GM12875 (cell line): ENCODE results near the gene PHETA1.
"Not testable (repeated sequence)": the region's sequence is repeated elsewhere in the genome, so short reads cannot be mapped to it uniquely, and the experiment has no call there.

Experiments used
- H3K4me3 ChIP-seq: one replicate; pipeline ENCODE4 v1.5.1; 2011; ENCODE audit warnings: low read depth, low read length, control low read depth
- TF ChIP-seq, protein P1 (sequence below): IDR thresholded peaks from 2 replicates; pipeline ENCODE4 v1.5.1; 2011; ENCODE audit warnings: low read depth, mild to moderate bottlenecking, control low read depth, inconsistent platforms, low read length, moderate library complexity, borderline replicate concordance; ENCODE audit not compliant: insufficient read depth

The PHETA1 gene

DNA sequence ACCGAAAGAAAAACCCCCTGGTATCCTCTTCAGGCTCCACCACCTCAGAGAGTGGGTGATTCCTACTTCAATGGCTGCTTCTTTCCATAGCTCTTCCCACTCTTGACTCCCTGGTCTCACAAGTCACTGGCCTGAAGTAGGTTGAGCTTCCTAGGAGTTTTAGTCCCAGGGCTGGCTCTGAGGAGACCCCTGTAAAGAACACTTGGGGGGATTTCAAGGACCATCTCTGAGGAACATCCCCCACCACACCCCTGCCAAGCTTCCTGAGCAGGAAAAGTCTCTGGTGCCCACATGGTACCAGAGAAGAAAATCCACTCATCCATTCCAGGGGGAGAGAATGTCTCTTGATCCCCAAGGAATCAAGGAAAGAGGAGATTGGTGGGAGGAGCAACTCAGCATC lies 25.7 kb downstream of the PHETA1 start:
- H3K4me3 ChIP-seq: no peak overlapping the region
- TF ChIP-seq, protein P1, sequence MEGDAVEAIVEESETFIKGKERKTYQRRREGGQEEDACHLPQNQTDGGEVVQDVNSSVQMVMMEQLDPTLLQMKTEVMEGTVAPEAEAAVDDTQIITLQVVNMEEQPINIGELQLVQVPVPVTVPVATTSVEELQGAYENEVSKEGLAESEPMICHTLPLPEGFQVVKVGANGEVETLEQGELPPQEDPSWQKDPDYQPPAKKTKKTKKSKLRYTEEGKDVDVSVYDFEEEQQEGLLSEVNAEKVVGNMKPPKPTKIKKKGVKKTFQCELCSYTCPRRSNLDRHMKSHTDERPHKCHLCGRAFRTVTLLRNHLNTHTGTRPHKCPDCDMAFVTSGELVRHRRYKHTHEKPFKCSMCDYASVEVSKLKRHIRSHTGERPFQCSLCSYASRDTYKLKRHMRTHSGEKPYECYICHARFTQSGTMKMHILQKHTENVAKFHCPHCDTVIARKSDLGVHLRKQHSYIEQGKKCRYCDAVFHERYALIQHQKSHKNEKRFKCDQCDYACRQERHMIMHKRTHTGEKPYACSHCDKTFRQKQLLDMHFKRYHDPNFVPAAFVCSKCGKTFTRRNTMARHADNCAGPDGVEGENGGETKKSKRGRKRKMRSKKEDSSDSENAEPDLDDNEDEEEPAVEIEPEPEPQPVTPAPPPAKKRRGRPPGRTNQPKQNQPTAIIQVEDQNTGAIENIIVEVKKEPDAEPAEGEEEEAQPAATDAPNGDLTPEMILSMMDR: no peak

DNA sequence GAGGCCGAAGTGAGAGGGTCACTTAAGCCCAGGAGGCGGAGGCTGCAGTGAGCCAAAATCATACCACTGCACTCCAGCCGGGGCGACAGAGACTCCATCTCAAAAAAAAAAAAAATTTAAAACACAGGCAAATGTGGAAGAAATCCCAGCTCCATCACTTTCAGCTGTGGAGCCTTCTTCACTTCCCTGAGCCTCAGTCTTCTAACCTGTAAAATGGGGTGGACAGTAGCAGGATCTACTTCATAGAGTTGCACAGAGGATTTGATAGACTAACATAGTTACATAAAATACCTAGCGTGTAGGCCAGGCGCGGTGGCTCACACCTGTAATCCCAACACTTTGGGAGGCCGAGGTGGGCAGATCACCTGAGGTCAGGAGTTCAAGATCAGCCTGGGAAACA lies 26.5 kb downstream of the PHETA1 start:
- no peak overlapping the region for H3K4me3 ChIP-seq
- TF ChIP-seq, protein P1: no peak

GRCh38 chr12:111341426-111342065 lies 27.3 kb downstream of the PHETA1 start:
- no peak overlapping the region for H3K4me3 ChIP-seq
- TF ChIP-seq, protein P1: no peak

DNA sequence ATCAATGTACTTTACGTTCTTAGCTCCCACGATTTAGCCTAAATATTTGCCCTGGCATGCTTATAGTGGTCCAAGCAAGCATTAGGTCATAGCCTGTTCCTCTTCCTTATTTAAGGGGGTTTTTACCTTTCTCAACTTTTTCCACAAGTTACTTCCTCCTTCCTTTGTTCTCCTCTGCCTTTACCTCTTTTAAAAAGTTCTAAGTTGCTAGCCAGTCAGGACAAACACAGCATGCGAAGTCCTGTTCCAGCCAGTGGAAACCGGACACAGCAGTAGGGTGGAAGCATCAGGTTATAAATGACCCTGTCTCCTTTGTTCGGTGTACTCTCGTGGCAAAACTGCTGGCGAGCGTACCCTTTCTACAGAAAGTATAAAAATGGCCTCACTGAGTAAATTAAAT lies 28.2 kb downstream of the PHETA1 start:
- not testable (repeated sequence) for H3K4me3 ChIP-seq

DNA sequence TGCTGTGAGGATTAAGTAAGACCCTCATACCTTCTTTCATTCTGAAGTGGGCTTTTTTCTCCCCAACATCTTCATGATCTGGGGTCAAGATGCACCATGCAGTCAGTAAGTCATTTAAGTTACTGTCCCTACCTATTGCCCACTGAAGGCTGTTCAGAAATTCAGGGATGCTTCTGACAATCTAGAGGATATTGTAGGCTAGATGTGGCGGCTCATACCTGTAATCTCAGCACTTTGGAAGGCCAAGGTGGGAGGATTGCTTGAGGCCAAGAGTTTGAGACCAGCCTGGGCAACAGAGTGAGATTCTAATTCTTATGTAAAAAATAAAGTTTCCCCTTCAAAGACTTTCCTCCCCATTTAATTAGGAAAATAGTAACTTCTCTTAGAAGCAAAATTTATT lies 28.7 kb downstream of the PHETA1 start:
- TF ChIP-seq, protein P1: no peak
- H3K4me3 ChIP-seq: no peak overlapping the region

GRCh38 chr12:111339321-111339938 lies 29.5 kb downstream of the PHETA1 start:
- TF ChIP-seq, protein P1: no peak
- H3K4me3 ChIP-seq: no peak overlapping the region

DNA sequence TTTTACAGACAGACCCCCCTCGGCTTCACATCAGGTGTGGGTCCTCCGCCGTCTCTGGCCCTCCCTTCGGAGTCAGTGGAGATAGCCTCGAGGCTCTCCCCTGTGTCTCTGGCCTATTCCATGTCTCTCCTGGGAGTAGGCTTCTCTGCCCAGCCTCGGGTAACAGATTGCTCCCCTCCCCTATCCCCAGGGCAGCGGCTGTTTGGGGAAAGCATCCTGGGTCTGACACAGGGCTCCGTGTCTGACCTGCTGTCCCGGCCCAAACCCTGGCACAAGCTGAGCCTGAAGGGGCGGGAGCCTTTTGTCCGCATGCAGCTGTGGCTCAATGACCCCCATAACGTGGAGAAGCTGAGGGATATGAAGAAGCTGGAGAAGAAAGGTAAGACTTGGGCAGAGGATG lies 30.8 kb downstream of the PHETA1 start:
- H3K4me3 ChIP-seq: no peak overlapping the region
- TF ChIP-seq, protein P1: no peak
